ENCODE measurements around the gene ZNF385C.

GRCh38 chr17:42131232-42131631 is 33.0 kb upstream of the ZNF385C start:
- TF ChIP-seq MAX (IDR thresholded peaks at IDR 0.05) (no peak), CEBPB (IDR thresholded peaks at IDR 0.05; ENCODE audit: low read depth) (no peak)
- TF ChIP-seq, protein P1, sequence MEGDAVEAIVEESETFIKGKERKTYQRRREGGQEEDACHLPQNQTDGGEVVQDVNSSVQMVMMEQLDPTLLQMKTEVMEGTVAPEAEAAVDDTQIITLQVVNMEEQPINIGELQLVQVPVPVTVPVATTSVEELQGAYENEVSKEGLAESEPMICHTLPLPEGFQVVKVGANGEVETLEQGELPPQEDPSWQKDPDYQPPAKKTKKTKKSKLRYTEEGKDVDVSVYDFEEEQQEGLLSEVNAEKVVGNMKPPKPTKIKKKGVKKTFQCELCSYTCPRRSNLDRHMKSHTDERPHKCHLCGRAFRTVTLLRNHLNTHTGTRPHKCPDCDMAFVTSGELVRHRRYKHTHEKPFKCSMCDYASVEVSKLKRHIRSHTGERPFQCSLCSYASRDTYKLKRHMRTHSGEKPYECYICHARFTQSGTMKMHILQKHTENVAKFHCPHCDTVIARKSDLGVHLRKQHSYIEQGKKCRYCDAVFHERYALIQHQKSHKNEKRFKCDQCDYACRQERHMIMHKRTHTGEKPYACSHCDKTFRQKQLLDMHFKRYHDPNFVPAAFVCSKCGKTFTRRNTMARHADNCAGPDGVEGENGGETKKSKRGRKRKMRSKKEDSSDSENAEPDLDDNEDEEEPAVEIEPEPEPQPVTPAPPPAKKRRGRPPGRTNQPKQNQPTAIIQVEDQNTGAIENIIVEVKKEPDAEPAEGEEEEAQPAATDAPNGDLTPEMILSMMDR (IDR thresholded peaks at IDR 0.05 in 2 of 3, conservative IDR thresholded peaks at IDR 0.05 in 1 of 3; ENCODE audit: borderline replicate concordance in 1 of 3, insufficient read depth in 1 of 3, low read depth in 2 of 3, low read length in 2 of 3): no peak
